Measurements from ENCODE around the gene G2E3. TPM values are rescaled to one million over a fixed set of nuclear protein-coding genes. Genes with fewer than 3 reads are reported as not detected.

Gene G2E3
- total RNA-seq, 1 donor from 2014 or later, result 14.7 TPM

DNA sequence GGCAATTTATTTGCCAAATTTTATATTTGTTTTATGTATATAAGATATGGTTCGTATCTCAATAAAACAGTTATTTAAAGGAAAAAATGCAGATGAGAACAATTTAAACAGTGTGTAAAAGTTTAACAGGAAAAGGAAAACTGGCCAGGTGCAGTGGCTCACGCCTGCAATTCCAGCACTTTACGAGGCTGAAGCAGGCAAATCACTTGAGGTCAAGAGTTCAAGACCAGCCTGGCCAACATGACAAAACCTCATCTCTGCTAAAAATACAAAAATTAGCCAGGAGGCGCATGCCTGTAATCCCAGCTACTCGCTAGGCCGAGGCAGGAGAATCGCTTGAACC lies 22.3 kb downstream of the G2E3 start:
- no peak for DNase-seq (ENCODE audit: low spot score)
- TF ChIP-seq, protein P1, sequence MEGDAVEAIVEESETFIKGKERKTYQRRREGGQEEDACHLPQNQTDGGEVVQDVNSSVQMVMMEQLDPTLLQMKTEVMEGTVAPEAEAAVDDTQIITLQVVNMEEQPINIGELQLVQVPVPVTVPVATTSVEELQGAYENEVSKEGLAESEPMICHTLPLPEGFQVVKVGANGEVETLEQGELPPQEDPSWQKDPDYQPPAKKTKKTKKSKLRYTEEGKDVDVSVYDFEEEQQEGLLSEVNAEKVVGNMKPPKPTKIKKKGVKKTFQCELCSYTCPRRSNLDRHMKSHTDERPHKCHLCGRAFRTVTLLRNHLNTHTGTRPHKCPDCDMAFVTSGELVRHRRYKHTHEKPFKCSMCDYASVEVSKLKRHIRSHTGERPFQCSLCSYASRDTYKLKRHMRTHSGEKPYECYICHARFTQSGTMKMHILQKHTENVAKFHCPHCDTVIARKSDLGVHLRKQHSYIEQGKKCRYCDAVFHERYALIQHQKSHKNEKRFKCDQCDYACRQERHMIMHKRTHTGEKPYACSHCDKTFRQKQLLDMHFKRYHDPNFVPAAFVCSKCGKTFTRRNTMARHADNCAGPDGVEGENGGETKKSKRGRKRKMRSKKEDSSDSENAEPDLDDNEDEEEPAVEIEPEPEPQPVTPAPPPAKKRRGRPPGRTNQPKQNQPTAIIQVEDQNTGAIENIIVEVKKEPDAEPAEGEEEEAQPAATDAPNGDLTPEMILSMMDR (IDR thresholded peaks at IDR 0.05), result no peak
- H3K27me3 Mint-ChIP-seq (ENCODE audit: low read depth), result no peaks in the 10 kb centered on the region
- H3K27ac Mint-ChIP-seq (ENCODE audit: unreplicated experiment), result no peak overlapping the region
- H3K9me3 Mint-ChIP-seq (ENCODE audit: low read depth), result peaks cover 19% of the 10 kb centered on the region
- H3K4me3 Mint-ChIP-seq (ENCODE audit: unreplicated experiment), result no peak overlapping the region
- H3K4me1 Mint-ChIP-seq (ENCODE audit: low read depth), result peaks cover 26% of the 10 kb centered on the region
- peaks cover 9% of the 10 kb centered on the region for H3K36me3 Mint-ChIP-seq (ENCODE audit: low read depth)

DNA sequence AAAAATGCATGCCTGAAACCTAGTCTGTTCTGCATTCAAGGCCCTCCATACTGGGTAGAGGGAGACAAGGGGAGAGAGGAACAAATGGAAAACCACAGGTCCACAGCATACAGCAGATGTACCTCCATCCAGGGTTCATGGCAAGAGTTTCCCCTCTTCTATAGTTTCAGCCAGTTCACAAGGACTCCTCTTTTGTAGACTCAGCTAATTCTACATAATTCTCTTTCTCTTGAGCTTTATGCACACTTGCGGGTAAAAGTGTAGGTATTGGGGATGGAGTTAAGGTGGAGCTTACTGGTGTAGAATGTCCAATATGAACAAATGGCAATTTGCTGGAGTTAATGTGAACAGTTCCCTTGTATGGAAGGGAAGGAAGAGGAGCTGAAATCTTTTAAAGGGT lies 23.4 kb downstream of the G2E3 start:
- no peak for DNase-seq (ENCODE audit: low spot score)
- H3K27me3 Mint-ChIP-seq (ENCODE audit: low read depth), result no peaks in the 10 kb centered on the region
- H3K4me1 Mint-ChIP-seq (ENCODE audit: low read depth), result peaks cover 17% of the 10 kb centered on the region
- H3K27ac Mint-ChIP-seq (ENCODE audit: unreplicated experiment), result no peak overlapping the region
- peaks cover 9% of the 10 kb centered on the region for H3K36me3 Mint-ChIP-seq (ENCODE audit: low read depth)
- H3K9me3 Mint-ChIP-seq (ENCODE audit: low read depth), result peaks cover 19% of the 10 kb centered on the region
- TF ChIP-seq, protein P1 (IDR thresholded peaks at IDR 0.05), result no peak
- no peak overlapping the region for H3K4me3 Mint-ChIP-seq (ENCODE audit: unreplicated experiment)

GRCh38 chr14:30584058-30584630 lies 25.2 kb downstream of the G2E3 start:
- Mint-ChIP-seq H3K36me3 (ENCODE audit: low read depth) (peaks cover 9% of the 10 kb centered on the region), H3K4me3 (ENCODE audit: unreplicated experiment) (no peak overlapping the region), H3K4me1 (ENCODE audit: low read depth) (peaks cover 8% of the 10 kb centered on the region), H3K27me3 (ENCODE audit: low read depth) (no peaks in the 10 kb centered on the region), H3K27ac (ENCODE audit: unreplicated experiment) (no peak overlapping the region), H3K9me3 (ENCODE audit: low read depth) (peaks cover 19% of the 10 kb centered on the region)
- TF ChIP-seq, protein P1 (IDR thresholded peaks at IDR 0.05), result no peak
- no peak for DNase-seq (ENCODE audit: low spot score)

DNA sequence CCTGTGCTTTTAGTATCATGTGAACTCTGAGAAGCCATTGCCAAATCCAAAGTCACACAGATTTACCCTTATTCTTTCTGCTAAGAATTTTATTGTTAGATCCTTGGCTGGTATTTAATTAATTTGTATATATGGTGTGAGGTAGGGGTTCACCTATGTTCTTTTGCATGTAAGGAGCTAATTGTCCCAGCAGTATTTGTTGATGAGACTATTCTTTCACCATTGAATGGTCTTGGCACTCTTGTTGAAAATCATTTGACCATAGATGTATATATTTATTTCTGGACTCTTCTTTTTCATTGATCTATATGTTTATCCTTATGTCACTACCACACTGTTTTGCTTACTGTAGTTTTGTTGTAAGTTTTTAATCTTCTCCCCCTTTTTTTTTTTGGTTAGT lies 26.2 kb downstream of the G2E3 start:
- peaks cover 8% of the 10 kb centered on the region for H3K4me1 Mint-ChIP-seq (ENCODE audit: low read depth)
- H3K27ac Mint-ChIP-seq (ENCODE audit: unreplicated experiment), result no peak overlapping the region
- H3K9me3 Mint-ChIP-seq (ENCODE audit: low read depth), result peaks cover 19% of the 10 kb centered on the region
- no peak for DNase-seq (ENCODE audit: low spot score)
- H3K4me3 Mint-ChIP-seq (ENCODE audit: unreplicated experiment), result no peak overlapping the region
- TF ChIP-seq, protein P1 (IDR thresholded peaks at IDR 0.05), result no peak
- H3K36me3 Mint-ChIP-seq (ENCODE audit: low read depth), result peaks cover 16% of the 10 kb centered on the region
- no peaks in the 10 kb centered on the region for H3K27me3 Mint-ChIP-seq (ENCODE audit: low read depth)

DNA sequence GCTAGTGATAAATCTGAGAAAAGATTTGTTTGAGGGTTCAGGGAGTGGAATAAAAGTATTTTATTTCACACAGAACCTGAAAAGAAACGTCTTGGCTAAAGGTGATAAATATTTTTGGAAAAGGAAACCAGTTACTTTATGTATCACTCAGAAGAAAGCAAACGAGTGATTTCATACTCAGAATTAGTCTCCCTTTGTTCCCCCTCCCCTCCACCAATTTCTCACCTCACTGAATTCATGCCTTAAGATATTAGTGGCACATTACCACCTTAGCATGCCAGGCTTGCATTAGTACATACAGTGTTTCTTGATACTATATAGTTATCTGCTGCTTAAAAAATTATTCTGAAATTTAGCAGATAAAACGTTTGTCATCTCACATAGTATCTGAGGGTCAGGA lies 28.2 kb downstream of the G2E3 start:
- no peaks in the 10 kb centered on the region for H3K27me3 Mint-ChIP-seq (ENCODE audit: low read depth)
- H3K9me3 Mint-ChIP-seq (ENCODE audit: low read depth), result peaks cover 19% of the 10 kb centered on the region
- no peak for DNase-seq (ENCODE audit: low spot score)
- H3K4me3 Mint-ChIP-seq (ENCODE audit: unreplicated experiment), result no peak overlapping the region
- no peaks in the 10 kb centered on the region for H3K4me1 Mint-ChIP-seq (ENCODE audit: low read depth)
- TF ChIP-seq, protein P1 (IDR thresholded peaks at IDR 0.05), result no peak
- no peak overlapping the region for H3K27ac Mint-ChIP-seq (ENCODE audit: unreplicated experiment)
- H3K36me3 Mint-ChIP-seq (ENCODE audit: low read depth), result peaks cover 19% of the 10 kb centered on the region

Measured in chondrocyte (in vitro differentiated cells).